Loucy (cell line): ENCODE results near the gene APH1A.

Source experiments
- H2AFZ ChIP-seq: fragments of 200-600 bp; sonication (generic); 2 replicates; pipeline ENCODE4 v1.6.0; 2016; ENCODE audit warnings: antibody characterized with exemption, mild to moderate bottlenecking, low read length, moderate library complexity
- H3F3A ChIP-seq: fragments of 200-600 bp; 2 replicates; pipeline ENCODE4 v1.6.0; 2016; ENCODE audit warnings: antibody characterized with exemption, low read depth, mild to moderate bottlenecking
- H3K27me3 ChIP-seq: fragments of 200-600 bp; sonication (generic); 2 replicates; pipeline ENCODE4 v1.6.1; 2014; ENCODE audit warnings: low read length, mild to moderate bottlenecking; ENCODE audit not compliant: insufficient read depth, poor library complexity, severe bottlenecking
- H3K36me3 ChIP-seq: fragments of 200-600 bp; sonication (generic); 2 replicates; pipeline ENCODE4 v1.6.1; 2016; ENCODE audit warnings: low read length; ENCODE audit not compliant: insufficient read depth
- H3K4me1 ChIP-seq: fragments of 200-600 bp; sonication (generic); 2 replicates; pipeline ENCODE4 v1.5.1; 2014; ENCODE audit warnings: low read length, mild to moderate bottlenecking; ENCODE audit not compliant: insufficient read depth, poor library complexity, severe bottlenecking
- H3K4me2 ChIP-seq: fragments of 200-600 bp; sonication (generic); 2 replicates; pipeline ENCODE4 v1.6.0; 2014; ENCODE audit warnings: antibody characterized with exemption, low read length, low read depth, mild to moderate bottlenecking; ENCODE audit not compliant: poor library complexity, severe bottlenecking
- H3K4me3 ChIP-seq: fragments of 200-600 bp; sonication (generic); 2 replicates; pipeline ENCODE4 v1.5.1; 2014; ENCODE audit warnings: low read length, mild to moderate bottlenecking, mixed read lengths; ENCODE audit not compliant: poor library complexity, severe bottlenecking
- H3K79me2 ChIP-seq: fragments of 200-600 bp; sonication (generic); 2 replicates; pipeline ENCODE4 v1.6.1; 2014; ENCODE audit warnings: low read length; ENCODE audit not compliant: insufficient read depth
- H3K9ac ChIP-seq: fragments of 200-600 bp; sonication (generic); 2 replicates; pipeline ENCODE4 v1.6.0; 2014; ENCODE audit warnings: mild to moderate bottlenecking, low read depth, low read length, moderate library complexity; ENCODE audit not compliant: poor library complexity, severe bottlenecking
- H3K9me2 ChIP-seq: fragments of 200-600 bp; sonication (generic); replicated peaks from 2 replicates; pipeline ENCODE4 v1.6.1; 2016; ENCODE audit warnings: low read depth, low read length, mixed read lengths
- H3K9me3 ChIP-seq: fragments of 200-600 bp; sonication (generic); 2 replicates; pipeline ENCODE4 v1.6.1; 2014; ENCODE audit warnings: mild to moderate bottlenecking, antibody characterized with exemption, low read length, low read depth; ENCODE audit not compliant: insufficient read depth
- H4K20me1 ChIP-seq: fragments of 200-600 bp; sonication (generic); 2 replicates; pipeline ENCODE4 v1.6.0; 2014; ENCODE audit warnings: antibody characterized with exemption, low read length, mild to moderate bottlenecking; ENCODE audit not compliant: insufficient read depth, poor library complexity, severe bottlenecking
- CTCF ChIP-seq: fragments of 200-600 bp; sonication (generic); conservative IDR thresholded peaks from 2 replicates; pipeline ENCODE4 v1.5.1; 2014; ENCODE audit warnings: mild to moderate bottlenecking, antibody characterized with exemption, low read length
- EZH2phosphoT487 ChIP-seq: fragments of 200-600 bp; IDR thresholded peaks from 2 replicates; pipeline ENCODE4 v1.6.1; 2018; ENCODE audit warnings: antibody characterized with exemption, mild to moderate bottlenecking, moderate library complexity, borderline replicate concordance

APH1A gene

GRCh38 chr1:150263549-150263948 lies 5.3 kb downstream of the APH1A start:
- H4K20me1 ChIP-seq = peaks cover 11% of the 10 kb centered on the region
- H3K9me2 ChIP-seq = no peaks in the 10 kb centered on the region
- H3K4me3 ChIP-seq = no peak overlapping the region
- peaks cover 19% of the 10 kb centered on the region for H3K4me1 ChIP-seq
- H3K9me3 ChIP-seq = no peaks in the 10 kb centered on the region
- no peak overlapping the region for H2AFZ ChIP-seq
- H3F3A ChIP-seq = no peaks in the 10 kb centered on the region
- no peak overlapping the region for H3K9ac ChIP-seq
- TF ChIP-seq CTCF = no peak
- TF ChIP-seq EZH2phosphoT487 = no peak
- no peak overlapping the region for H3K4me2 ChIP-seq
- peaks cover 3% of the 10 kb centered on the region for H3K27me3 ChIP-seq
- H3K79me2 ChIP-seq = peaks cover 29% of the 10 kb centered on the region
- peaks cover 5% of the 10 kb centered on the region; the same call in 1 of the 2 replicates for H3K36me3 ChIP-seq

DNA sequence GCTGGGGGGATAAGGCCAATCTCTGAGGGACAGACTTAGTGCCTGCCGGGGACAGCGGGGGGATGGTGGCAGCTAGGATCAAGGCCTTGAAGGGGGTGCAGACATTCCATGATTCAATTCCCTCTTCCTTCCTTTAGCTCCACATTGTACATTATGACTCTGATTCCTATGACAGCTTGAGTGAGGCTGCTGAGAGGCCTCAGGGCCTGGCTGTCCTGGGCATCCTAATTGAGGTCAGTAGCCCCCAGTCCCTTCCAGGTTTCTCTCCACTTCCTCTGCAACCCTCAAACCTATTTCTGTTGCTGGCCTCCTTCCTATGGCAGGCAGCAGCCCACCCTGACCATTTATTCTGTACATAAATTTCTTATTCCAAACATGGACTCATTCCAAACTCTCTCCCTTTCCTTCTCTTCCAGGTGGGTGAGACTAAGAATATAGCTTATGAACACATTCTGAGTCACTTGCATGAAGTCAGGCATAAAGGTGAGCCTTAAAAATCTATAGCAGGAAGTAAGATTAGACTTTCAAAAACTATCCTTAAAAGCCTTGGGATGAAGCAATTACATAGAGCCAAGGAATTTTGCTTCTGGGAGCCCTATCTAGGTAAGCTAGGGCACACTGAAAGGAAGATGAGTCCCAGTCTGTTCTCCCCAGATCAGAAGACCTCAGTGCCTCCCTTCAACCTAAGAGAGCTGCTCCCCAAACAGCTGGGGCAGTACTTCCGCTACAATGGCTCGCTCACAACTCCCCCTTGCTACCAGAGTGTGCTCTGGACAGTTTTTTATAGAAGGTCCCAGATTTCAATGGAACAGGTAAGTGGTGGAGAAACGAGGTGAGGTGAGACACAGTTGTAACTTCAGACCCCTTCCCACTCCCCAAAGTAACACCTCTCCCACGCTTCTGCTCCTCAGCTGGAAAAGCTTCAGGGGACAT lies 6.2 kb downstream of the APH1A start:
- Histone ChIP-seq H4K20me1 (peaks cover 6% of the 10 kb centered on the region), H3K4me1 (peaks cover 12% of the 10 kb centered on the region), H3K9me2 (no peaks in the 10 kb centered on the region), H3K9me3 (no peaks in the 10 kb centered on the region), H3K9ac (no peak overlapping the region), H3F3A (no peaks in the 10 kb centered on the region), H3K4me3 (no peak overlapping the region), H3K27me3 (no peaks in the 10 kb centered on the region), H3K36me3 (peaks cover 5% of the 10 kb centered on the region; the same call in 1 of the 2 replicates), H3K4me2 (no peak overlapping the region), H3K79me2 (peaks cover 21% of the 10 kb centered on the region), H2AFZ (no peak overlapping the region)
- TF ChIP-seq CTCF = no peak
- no peak for TF ChIP-seq EZH2phosphoT487

- Histone ChIP-seq H2AFZ (no peak overlapping the region), H3F3A (no peaks in the 10 kb centered on the region), H3K4me3 (no peak overlapping the region), H3K9ac (no peak overlapping the region), H3K4me2 (no peak overlapping the region), H3K9me2 (no peaks in the 10 kb centered on the region), H3K36me3 (peaks cover 5% of the 10 kb centered on the region; the same call in 1 of the 2 replicates), H3K79me2 (peaks cover 8% of the 10 kb centered on the region; the same call in 1 of the 2 replicates), H3K27me3 (no peaks in the 10 kb centered on the region), H4K20me1 (no peaks in the 10 kb centered on the region), H3K9me3 (no peaks in the 10 kb centered on the region), H3K4me1 (no peaks in the 10 kb centered on the region)
- TF ChIP-seq EZH2phosphoT487 = no peak
- TF ChIP-seq CTCF = no peak
These were observed 7.4 kb downstream of the APH1A start for GRCh38 chr1:150261367-150261766.
